Astrocyte (in vitro differentiated cells and primary cell): ENCODE measurements around the gene PRKCB. TPM values are rescaled to one million over a fixed set of nuclear protein-coding genes. Genes with fewer than 3 reads are reported as not detected.

Experiments
- DNase-seq: peaks from one replicate; pipeline ENCODE4 v3.0.0-alpha.2; 2010; ENCODE audit warnings: low read depth
- FAIRE-seq: peaks from 2 replicates; lab custom pipeline; 2011; peaks lifted over from hg19 to GRCh38; lab: Jason Lieb, UNC
- H2AFZ ChIP-seq: 2 replicates; pipeline ENCODE4 v1.6.0; 2012; ENCODE audit warnings: low read depth, low read length, inconsistent platforms
- H3K27ac ChIP-seq: 2 replicates; pipeline ENCODE4 v1.5.1; 2011; ENCODE audit warnings: low read depth, low read length, inconsistent platforms
- H3K27me3 ChIP-seq: 2 replicates; pipeline ENCODE4 v1.6.0; 2011; ENCODE audit warnings: low read length, inconsistent platforms; ENCODE audit not compliant: insufficient read depth
- H3K36me3 ChIP-seq: 2 replicates; pipeline ENCODE4 v1.5.1; 2011; ENCODE audit warnings: low read length, inconsistent platforms; ENCODE audit not compliant: insufficient read depth
- H3K4me1 ChIP-seq: 2 replicates; pipeline ENCODE4 v1.5.1; 2011; ENCODE audit warnings: low read length, inconsistent platforms; ENCODE audit not compliant: insufficient read depth
- H3K4me2 ChIP-seq: 2 replicates; pipeline ENCODE4 v1.6.0; 2012; ENCODE audit warnings: low read length, inconsistent platforms
- H3K4me3 ChIP-seq: 2 replicates; pipeline ENCODE4 v1.5.1; 2011; ENCODE audit warnings: low read depth, mild to moderate bottlenecking, low read length, inconsistent platforms; ENCODE audit not compliant: insufficient read depth
- H3K79me2 ChIP-seq: 2 replicates; pipeline ENCODE4 v1.6.0; 2012; ENCODE audit warnings: mild to moderate bottlenecking, low read length, inconsistent platforms; ENCODE audit not compliant: insufficient read depth
- H3K9ac ChIP-seq: 2 replicates; pipeline ENCODE4 v1.6.0; 2012; ENCODE audit warnings: mild to moderate bottlenecking, low read length, inconsistent platforms
- H3K9me3 ChIP-seq: 2 replicates; pipeline ENCODE4 v1.5.1; 2012; ENCODE audit warnings: low read depth, mild to moderate bottlenecking, low read length, inconsistent platforms; ENCODE audit not compliant: insufficient read depth
- H4K20me1 ChIP-seq: 2 replicates; pipeline ENCODE4 v1.6.0; 2012; ENCODE audit warnings: low read length, inconsistent platforms; ENCODE audit not compliant: insufficient read depth
- H3K27ac Mint-ChIP-seq: one replicate; pipeline ENCODE4 v1.8.0; 2021; ENCODE audit warnings: mild to moderate bottlenecking, mixed read lengths; ENCODE audit not compliant: unreplicated experiment
- H3K27me3 Mint-ChIP-seq: one replicate; pipeline ENCODE4 v1.8.0; 2021; ENCODE audit warnings: low read depth, mixed read lengths; ENCODE audit not compliant: unreplicated experiment
- H3K36me3 Mint-ChIP-seq: one replicate; pipeline ENCODE4 v1.8.0; 2021; ENCODE audit warnings: low read depth, mixed read lengths; ENCODE audit not compliant: unreplicated experiment
- H3K4me1 Mint-ChIP-seq: one replicate; pipeline ENCODE4 v1.8.0; 2021; ENCODE audit warnings: low read depth, mixed read lengths; ENCODE audit not compliant: unreplicated experiment
- H3K4me3 Mint-ChIP-seq: one replicate; pipeline ENCODE4 v1.8.0; 2021; ENCODE audit warnings: mild to moderate bottlenecking, moderate library complexity, mixed read lengths; ENCODE audit not compliant: unreplicated experiment
- H3K9me3 Mint-ChIP-seq: one replicate; pipeline ENCODE4 v1.8.0; 2021; ENCODE audit warnings: mild to moderate bottlenecking, mixed read lengths; ENCODE audit not compliant: unreplicated experiment
- CTCF ChIP-seq: IDR thresholded peaks from 2 replicates; pipeline ENCODE4 v1.5.1; 2011; ENCODE audit warnings: low read depth, mild to moderate bottlenecking, inconsistent platforms, low read length, moderate library complexity; ENCODE audit not compliant: insufficient read depth
- EZH2 ChIP-seq: IDR thresholded peaks from 2 replicates; pipeline ENCODE4 v1.6.1; 2012; ENCODE audit warnings: mild to moderate bottlenecking, low read length, inconsistent platforms; ENCODE audit not compliant: insufficient read depth
- total RNA-seq: library from RNA; stranded (reverse); gene quantifications from 2 replicates; pipeline ENCODE4 v1.2.1, GENCODE V29; 2021

The PRKCB gene
- total RNA-seq, 1 donor from 2014 or later = 2.5 TPM

GRCh38 chr16:23900480-23901177 is 64.8 kb downstream of the PRKCB start:
- TF ChIP-seq CTCF = no peak
- no peak for TF ChIP-seq EZH2
- Mint-ChIP-seq H3K27me3 (no peaks in the 10 kb centered on the region), H3K9me3 (no peaks in the 10 kb centered on the region), H3K27ac (no peak overlapping the region), H3K4me1 (peaks cover 25% of the 10 kb centered on the region), H3K36me3 (no peaks in the 10 kb centered on the region), H3K4me3 (no peak overlapping the region)
- H3K9me3 ChIP-seq = no peaks in the 10 kb centered on the region
- no peaks in the 10 kb centered on the region for H3K79me2 ChIP-seq
- DNase-seq = no peak
- peaks cover 3% of the 10 kb centered on the region for H3K4me1 ChIP-seq
- H3K27ac ChIP-seq = no peak overlapping the region
- no peak for FAIRE-seq
- H3K36me3 ChIP-seq = no peaks in the 10 kb centered on the region
- no peaks in the 10 kb centered on the region for H4K20me1 ChIP-seq
- H3K4me3 ChIP-seq = no peak overlapping the region
- H3K9ac ChIP-seq = no peak overlapping the region
- H2AFZ ChIP-seq = no peak overlapping the region
- H3K4me2 ChIP-seq = no peak overlapping the region
- H3K27me3 ChIP-seq = no peaks in the 10 kb centered on the region

GRCh38 chr16:23901178-23902033 is 65.6 kb downstream of the PRKCB start:
- H3K36me3 Mint-ChIP-seq = no peaks in the 10 kb centered on the region
- DNase-seq = no peak
- H3K27me3 Mint-ChIP-seq = no peaks in the 10 kb centered on the region
- peak overlapping the region; percentile 1 for H3K4me3 Mint-ChIP-seq
- H3K9me3 Mint-ChIP-seq = no peaks in the 10 kb centered on the region
- TF ChIP-seq EZH2 = no peak
- no peak for TF ChIP-seq CTCF
- H3K9ac ChIP-seq = no peak overlapping the region
- H3K4me3 ChIP-seq = no peak overlapping the region
- no peak overlapping the region for H3K27ac Mint-ChIP-seq
- no peaks in the 10 kb centered on the region for H3K9me3 ChIP-seq
- H3K4me1 ChIP-seq = peaks cover 3% of the 10 kb centered on the region
- no peak overlapping the region for H2AFZ ChIP-seq
- no peaks in the 10 kb centered on the region for H3K36me3 ChIP-seq
- no peak overlapping the region for H3K4me2 ChIP-seq
- H3K4me1 Mint-ChIP-seq = peaks cover 31% of the 10 kb centered on the region
- H3K79me2 ChIP-seq = no peaks in the 10 kb centered on the region
- FAIRE-seq = no peak
- H3K27ac ChIP-seq = no peak overlapping the region
- H4K20me1 ChIP-seq = no peaks in the 10 kb centered on the region
- no peaks in the 10 kb centered on the region for H3K27me3 ChIP-seq
